Stimulated activated CD4-positive, alpha-beta T cell treated with anti-CD3 and anti-CD28 coated beads, Interleukin-12 subunit alpha, Interleukin-12 subunit beta, amount 100 ng/mL, for 48 hours (primary cell): ENCODE measurements around the gene PBX1.

Experiments used
- DNase-seq, 3 donors: peaks; one replicate each; pipeline ENCODE4 v3.0.0-alpha.2; 2020; ENCODE audit warnings: low read depth in 2 of 3, low spot score in 1 of 3

PBX1 gene

GRCh38 chr1:164613176-164613575 is 54.2 kb downstream of the PBX1 start:
- DNase-seq, result no peak

- no peak for DNase-seq
These were observed 55.3 kb downstream of the PBX1 start for GRCh38 chr1:164614316-164614715.

GRCh38 chr1:164617377-164618201 is 58.6 kb downstream of the PBX1 start:
- no peak for DNase-seq

GRCh38 chr1:164618202-164618564 is 59.2 kb downstream of the PBX1 start:
- no peak for DNase-seq

DNA sequence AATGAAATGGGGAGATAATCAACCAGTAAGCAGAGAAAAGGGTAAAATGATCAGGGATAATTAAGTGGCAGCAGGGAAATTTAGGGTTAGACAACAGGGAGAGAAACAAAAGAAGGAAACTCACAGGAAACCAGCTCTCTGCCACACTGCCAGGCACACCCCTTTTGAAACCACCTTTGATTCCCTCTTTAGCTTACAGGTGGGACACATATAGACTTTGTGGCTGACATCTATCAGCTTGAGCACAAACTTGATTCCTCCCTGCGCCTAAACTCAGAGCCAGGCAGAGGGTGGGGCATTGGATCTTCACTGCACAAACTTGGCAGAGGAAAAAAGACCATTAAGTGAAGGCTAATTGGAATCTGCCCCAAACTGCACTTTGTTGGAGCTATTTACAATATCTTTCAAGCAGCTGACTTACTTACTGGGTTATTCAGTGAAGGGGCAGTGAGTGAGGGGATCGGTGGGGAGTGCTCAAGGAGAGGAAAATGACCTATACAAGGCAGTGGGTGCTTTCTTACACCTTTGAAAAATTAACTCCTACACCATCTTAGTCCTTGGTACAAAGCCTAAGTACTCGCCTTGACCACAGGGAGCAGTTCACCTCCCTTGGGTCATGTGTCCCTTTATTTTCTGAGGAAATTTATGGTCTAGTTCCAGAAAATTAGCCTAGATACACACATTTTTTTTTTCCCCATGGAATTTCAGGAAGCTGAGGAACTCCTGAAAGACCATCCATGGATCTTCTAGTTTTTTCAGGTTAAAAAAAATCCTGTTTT is 60.2 kb downstream of the PBX1 start:
- no peak for DNase-seq

- no peak for DNase-seq
These were observed 63.3 kb downstream of the PBX1 start for GRCh38 chr1:164622068-164622845.

DNA sequence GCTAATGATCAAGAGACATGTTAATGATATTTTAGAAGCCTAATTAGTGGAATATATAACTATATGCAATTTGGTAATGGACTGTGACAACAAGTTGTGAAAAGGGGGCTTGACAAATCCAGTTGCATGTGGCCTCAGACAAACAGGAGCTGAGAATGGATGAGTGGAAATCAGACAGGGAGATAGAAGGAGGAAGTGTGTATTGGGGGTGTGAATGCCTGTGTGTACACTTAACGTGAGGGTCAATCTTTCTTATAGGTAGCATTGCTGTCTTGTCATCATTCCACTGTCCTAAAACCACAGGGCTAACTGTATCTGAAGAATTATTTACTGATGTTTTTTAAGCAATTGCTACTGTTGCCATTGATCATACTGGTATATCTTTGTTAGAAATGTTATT is 64.8 kb downstream of the PBX1 start:
- no peak for DNase-seq

GRCh38 chr1:164624400-164624799 is 65.4 kb downstream of the PBX1 start:
- no peak for DNase-seq

DNA sequence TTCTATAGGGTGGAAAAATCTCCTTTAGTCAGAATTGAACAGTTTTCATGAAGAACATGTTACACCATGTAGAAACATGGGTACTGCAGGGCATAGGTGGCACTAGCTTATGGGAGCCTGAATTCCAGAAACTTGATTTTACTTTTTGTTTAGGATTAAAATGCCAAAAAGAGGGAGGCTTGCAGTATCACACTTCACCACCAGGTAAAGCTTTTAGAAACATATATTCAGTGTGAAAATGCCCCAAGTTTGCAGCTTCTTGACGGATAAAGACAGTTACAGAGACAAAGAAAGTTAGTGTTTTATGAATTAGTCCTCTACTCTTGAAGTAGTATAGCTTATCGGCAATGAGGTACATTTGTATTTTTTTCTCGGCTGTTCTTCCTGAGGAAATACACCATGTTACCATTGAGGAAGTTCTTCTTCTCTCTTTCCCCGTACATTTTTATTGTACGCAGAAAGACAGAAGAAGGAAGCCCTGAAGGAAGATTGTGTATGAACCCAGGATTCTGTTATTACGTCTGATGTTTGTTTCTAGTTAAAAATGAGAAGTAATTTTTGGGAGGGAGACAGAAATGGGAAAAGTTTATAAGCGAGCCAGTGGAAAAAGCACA is 66.1 kb downstream of the PBX1 start:
- no peak for DNase-seq

DNA sequence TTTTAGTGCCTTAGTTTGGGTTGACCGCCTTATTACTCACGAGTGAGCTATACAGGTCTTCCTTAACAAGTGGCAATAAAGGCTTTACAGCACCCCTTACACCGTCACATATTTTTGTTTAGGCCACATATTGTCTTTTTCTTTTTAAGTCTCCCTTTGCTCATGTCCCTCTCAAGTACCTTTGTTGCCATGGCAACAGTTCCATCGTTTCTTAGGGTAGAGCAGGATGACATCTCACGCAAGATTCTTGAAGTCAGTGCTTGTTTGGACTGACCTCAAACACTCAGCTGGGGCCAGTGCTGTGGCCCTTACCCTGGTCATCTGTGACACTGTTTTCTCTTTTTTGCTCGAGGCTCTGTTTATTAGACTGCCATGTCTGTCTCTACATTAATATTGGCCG is 69.8 kb downstream of the PBX1 start:
- DNase-seq, result no peak

GRCh38 chr1:164629971-164630370 is 71.0 kb downstream of the PBX1 start:
- DNase-seq, result no peak

GRCh38 chr1:164630626-164631396 is 71.8 kb downstream of the PBX1 start:
- DNase-seq, result no peak

GRCh38 chr1:164631751-164632150 is 72.8 kb downstream of the PBX1 start:
- DNase-seq, result no peak

DNA sequence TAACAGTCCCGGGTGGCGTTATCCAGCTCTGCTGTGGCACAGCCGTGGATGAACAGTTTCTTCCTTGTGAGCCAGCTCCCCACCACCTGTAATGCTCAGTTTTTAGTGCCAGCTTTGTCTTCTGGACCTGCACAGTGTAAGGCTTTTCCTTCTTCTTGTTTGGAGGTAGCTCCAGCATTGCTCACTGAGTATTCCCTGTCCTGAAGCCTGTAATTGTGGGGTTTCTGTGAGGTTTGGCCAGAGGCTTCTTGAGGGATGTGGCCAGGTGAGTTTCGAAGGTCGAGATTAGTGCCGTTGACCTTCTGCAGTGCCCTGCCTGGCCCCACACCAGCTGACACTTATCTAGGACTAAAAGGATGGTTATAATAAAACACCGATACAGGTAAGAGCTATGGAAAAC is 75.0 kb downstream of the PBX1 start:
- DNase-seq, result no peak

- DNase-seq, result no peak
These were observed 76.2 kb downstream of the PBX1 start for GRCh38 chr1:164635059-164635802.

- no peak for DNase-seq
These were observed 77.1 kb downstream of the PBX1 start for GRCh38 chr1:164635803-164636731.

DNA sequence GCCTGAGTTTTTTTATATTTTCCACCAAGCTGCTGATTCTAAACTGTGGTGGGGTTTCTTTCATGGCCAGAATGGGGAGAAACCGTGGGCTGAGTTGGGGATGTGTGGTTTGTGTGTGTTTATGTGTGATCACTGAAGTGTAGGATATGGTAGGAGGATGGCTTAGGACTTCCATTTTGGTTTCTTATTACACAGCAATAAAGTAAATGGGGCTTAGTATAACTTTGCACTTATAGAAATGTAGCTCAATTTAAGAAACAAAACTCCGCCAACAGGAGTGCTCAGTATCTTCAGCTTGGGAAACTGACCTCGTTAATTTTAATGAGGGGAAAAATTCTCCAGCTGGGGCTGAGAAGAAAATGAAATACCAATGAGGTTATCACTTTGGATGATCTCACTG is 77.8 kb downstream of the PBX1 start:
- no peak for DNase-seq

GRCh38 chr1:164637461-164638375 is 78.7 kb downstream of the PBX1 start:
- DNase-seq, result no peak
